Endometrial microvascular endothelial cells (primary cell): ENCODE results near the gene TRIM45. TPM values are rescaled to one million over a fixed set of nuclear protein-coding genes. Genes with fewer than 3 reads are reported as not detected.
"Not testable (repeated sequence)": the region's sequence is repeated elsewhere in the genome, so short reads cannot be mapped to it uniquely, and the experiment has no call there.

Experiments
- in situ Hi-C: cut with HindIII; loops from 2 replicates; pipeline ENCODE4 v1.10.0; 2017; ENCODE audit warnings: low sequenced_read_pairs, low pct_unique_long_range_greater_than_20kb; ENCODE audit errors: inconsistent ontology term
- total RNA-seq: library from RNA; depleted of rRNA; stranded (reverse); fragments of >200 nt; gene quantifications from one replicate; pipeline ENCODE4 v1.2.3, GENCODE V29; 2015; ENCODE audit errors: inconsistent ontology term

The TRIM45 gene
- total RNA-seq, 1 donor from 2014 or later, result 0.93 TPM

DNA sequence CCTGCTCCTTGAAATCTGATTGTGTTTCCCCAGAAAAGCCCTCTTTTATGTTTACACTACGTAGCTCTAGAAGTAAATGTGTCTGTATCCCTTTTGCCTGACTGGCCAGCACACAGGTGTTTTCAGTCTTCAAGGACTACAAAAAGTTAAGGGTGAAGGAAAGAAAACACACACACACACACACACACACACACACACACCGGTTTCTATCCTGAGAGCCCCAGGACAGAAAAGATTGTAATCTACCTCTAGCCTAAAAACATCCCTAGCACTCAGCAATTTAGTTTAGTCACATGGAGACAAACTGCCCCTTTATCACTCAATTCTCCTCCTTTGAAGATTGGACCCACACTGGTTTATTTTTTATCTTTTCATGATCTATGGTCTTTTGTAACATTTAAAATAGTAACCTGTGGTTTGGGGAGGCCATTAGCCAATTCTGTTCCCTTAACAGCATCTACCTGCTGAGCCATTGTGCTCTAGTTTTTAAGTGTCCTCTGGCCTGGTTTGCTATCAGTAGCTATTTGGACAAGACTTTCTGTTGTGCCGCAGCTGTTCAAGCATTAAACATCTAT, 15.8 kb upstream of the TRIM45 start:
- in situ Hi-C loops, result no loop called here

DNA sequence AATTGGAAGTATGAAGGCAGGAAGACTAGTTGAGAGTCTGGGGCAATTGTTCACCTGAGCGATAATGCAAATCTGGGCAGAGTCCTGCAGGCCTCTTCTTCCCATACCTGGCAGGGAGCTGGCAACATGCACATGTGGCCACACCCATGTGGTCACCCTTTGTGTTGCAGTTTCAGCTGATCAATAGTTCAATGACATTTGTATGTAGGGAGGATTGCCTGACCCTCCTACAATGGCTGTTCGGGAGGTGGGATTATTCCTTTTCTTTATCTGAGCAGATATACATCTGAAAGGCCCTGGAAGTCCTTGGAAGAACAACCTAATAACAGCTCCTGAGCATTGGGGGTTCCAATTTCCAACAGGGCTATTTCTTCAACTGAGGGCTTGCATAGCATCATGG, 15.2 kb upstream of the TRIM45 start:
- in situ Hi-C loops, result no loop called here

DNA sequence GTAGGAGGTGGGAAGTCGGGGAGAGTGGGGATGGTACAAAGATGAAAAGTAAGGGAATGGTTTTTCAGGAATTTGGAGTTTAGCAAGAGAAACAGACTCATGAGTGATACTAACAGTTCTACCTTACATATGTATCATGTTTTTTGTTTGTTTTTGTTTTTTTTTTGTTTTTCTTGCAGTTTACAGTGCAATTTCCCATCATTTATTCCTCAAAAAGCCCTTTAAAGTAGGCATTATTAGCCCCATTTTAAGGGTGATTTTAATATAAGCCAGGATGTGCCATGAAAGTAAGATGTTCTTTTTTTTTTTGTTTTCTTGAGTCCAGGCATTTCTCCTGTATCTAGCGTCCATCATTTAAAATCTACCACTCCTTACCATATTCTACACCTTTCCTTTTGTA, 13.8 kb upstream of the TRIM45 start:
- in situ Hi-C loops, result no loop called here

DNA sequence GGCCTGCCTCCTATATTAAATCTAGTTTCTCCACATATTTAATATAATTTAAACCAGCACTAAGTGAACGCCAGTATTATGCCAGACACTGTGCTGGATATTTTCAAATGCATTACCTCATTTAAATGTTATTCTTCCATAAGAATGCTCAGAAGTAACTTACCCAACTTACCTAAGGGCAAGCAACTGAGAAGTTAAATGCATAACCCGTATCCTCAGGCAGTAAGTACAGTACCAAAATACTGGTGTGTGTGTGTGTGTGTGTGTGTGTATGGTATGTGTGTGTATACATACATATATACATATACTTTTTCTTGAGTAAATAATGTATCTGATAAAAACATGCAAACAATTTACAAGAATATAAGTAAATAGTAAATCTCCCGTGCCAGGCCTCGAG, 9.0 kb upstream of the TRIM45 start:
- in situ Hi-C loops, result no loop called here

DNA sequence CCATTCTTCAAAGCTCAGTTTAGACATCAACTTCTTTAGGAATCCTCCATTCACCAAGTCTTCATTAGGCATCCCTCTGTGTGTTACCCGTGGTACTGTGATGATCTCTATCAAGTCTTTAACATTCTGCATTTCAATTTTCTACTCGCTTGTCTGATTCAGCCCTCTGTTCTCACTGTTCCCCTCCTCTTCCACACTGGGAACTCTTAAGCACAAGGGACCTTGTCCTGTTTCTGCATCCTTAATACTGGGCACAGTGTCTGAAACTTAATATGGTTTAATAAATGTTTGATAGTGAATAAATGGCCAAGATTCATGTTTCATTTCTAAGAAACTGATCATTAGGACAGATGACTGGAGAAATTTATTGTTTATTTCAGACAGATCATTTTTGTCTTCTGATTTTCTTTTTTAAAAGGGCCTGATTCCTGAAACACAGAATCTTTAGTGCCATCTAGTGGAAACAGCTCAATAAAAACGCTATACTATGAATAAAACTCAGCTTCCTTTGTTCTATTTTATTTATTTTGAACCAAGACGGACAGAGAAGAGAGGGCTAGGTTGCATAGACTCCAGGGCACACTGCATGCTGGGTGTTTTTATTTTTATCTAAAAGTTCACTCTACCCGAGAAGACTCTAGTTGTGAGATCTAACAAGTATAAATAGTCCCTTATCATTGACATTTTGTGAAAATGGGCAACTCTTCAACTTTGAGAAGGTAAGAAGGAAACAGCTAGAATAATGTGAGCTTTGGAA, 7.0 kb upstream of the TRIM45 start:
- in situ Hi-C loops, result no loop called here

DNA sequence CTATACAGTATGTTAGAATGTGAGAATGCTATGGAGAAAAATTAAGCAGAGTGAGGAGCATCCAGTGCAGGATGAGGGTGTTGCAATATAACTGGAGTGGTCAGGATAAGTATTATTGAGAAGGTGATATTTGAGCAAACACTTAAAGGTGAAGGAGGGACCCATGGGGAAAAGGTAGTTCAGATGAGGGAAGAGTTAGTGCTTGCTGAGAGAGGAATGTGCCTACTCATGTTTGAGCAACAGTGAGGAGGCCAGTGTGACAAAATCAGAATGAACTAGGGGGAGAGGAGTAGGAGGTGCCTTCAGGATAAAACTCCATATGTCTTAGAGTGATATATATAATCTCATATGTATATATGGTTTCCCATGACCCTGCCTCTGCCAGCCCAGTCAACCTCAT, 6.2 kb upstream of the TRIM45 start:
- in situ Hi-C loops, result no loop called here

DNA sequence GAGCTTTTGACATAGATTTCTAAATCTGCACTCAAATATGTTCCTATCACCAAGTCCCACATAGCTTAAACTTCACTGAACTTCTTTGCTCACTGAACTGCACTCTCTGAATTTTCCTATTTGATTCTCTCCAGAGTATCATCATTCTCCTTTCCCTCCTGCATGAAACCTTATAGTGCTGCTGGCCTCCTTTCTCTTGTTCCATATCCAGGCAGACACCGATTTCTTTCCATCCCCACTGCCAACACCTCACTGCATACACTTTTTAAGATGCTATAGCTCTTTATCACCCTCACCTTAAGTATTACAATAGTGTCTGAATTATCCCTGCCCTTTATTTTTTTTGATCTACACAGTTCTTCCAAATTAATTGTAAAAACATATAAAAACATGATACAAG, 3.1 kb upstream of the TRIM45 start:
- in situ Hi-C loops, result no loop called here

DNA sequence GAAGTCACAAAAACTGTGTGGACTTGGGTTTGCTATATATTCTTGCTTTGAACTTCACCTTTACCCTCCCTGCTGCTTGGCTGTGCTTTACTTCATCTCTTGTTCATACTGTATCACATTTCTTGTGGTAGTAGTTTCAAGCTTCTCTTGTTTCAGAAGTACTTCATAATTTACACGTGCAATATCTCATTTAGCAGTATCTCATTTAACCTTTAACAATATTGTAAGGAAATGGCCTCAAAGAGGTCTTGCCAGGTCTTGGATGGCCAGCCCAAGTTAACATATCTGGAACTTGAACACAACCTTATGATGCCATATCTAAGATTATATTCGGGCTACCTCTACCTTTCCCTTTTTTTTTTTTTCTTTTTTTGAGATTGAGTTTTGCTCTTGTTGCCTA, 1.7 kb upstream of the TRIM45 start:
- in situ Hi-C loops, result no loop called here

DNA sequence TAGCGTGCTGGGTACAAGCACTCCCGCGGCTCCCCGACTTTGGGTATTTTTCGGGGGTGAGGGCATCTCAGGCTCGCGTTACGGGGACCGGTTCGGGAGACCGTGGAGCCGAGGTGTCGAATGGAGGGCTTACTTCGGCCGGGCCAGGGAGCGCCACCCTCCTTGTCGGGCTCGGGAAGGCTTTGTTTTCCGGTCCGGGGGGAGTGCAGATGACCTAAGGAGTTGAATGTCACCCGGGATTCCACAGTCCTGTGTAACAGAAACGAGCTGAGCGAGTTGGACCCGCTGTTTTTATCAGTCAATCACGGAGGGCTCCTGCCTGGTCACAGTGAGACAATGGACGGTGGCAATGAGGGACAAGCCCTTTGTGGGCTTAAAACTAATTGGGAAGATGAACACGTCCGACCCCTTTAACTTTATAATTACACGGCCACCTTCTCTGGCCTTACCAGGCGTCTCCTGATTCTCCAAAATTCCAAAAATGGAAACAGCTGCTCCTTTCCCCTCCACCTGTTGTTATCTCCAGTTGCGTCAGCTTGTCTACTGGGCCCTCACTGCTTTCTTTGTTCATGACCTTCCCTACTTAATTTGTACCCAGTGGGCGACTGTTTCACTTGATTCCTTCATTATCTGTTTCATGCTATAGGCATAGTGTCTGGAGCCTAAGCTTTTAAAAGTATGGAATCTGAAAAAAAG, 929 bp upstream of the TRIM45 start:
- in situ Hi-C loops, result no loop called here

DNA sequence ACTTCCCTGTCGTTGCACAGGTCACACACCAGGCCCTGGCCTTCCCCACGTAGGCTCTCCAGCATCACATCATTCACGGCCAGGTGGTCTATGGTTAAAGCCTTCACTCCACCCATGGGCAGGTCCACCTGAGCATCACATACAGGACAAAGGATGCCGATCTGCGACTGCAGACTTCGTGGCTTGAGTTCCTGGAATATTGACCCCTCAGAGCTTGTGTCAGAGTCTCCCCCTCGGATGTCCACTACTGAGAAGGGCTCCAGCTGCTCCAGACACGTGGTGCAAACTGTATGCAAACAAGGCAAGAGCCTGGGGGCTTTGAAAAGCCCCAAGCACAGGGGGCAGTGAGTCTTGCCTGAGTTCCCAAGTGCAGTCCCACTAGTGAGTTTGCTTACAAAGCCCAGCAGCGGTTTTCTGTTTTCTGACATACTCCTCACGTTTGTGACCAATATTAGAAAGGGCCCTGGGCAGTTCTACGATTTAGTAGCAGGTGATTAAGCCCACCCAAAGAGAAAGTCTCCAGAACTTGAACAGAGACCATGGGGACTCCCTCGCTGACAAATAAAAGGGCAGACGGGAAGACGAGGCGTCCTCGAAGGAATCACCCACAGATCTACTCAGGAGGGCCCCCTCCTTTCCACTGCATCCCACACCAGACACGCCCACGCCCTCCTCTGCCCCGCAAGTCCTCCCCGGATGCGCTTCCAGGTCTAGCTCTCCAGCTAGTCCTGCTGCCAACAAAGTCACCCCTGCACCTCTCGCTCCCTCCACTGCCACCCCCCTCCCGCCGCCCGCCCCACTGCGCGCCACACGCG, 568 bp downstream of the TRIM45 start:
- in situ Hi-C loops, result no loop called here

DNA sequence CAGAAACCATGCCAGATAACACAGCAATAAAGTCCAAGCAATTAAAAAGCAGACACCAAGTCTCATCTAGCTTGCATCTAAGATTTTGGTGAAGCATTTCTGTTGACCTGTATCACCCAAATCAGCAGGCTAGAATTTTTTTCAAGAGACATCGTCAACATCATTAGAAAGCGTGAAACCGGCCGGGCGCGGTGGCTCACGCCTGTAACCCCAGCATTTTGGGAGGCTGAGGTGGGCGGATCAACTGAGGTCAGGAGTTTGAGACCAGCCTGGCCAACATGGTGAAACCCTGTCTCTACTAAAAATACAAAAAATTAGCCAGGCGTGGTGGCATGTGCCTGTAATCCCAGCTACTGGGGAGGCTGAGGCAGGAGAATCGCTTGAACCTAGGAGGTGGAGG, 2.4 kb downstream of the TRIM45 start:
- in situ Hi-C loops, result not testable (repeated sequence)

DNA sequence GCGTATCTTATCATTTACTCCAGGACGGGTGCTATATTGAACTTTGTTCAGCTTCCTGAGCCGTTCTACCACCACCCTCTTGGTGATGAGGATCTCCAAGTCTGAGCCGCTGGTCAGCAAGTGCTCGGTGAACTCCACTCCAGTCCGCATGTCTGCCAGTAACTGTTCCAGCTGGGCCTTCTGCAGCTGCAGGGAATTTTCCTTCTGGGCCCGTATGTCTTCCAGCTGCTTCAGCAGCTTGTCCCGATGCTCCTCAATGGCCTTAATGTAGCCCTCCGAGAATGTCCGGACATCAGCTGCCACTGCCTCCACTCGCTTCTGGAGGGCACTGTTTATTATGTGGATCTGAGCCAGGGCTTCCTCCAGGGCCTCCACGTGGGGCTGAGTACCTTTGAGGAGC, 3.4 kb downstream of the TRIM45 start:
- in situ Hi-C loops, result no loop called here

DNA sequence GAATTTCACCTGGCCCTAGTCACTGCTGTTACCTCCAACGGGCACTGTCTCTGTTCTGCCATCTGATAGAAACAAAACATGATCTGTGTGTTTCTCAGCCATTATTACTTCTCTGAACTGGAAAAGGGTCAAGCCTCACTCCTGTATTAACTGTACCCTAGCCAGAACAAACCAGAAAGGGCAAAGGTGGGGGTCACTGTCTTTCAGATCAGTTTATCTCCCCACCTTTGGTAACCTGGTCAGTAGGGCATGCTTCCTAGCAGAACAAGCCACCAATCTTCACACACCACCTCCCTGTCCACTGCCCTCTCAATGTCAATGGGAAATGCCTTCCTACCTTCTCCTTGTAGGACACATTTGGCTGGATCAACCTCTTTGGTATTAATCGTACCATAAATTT, 3.9 kb downstream of the TRIM45 start:
- in situ Hi-C loops, result no loop called here

DNA sequence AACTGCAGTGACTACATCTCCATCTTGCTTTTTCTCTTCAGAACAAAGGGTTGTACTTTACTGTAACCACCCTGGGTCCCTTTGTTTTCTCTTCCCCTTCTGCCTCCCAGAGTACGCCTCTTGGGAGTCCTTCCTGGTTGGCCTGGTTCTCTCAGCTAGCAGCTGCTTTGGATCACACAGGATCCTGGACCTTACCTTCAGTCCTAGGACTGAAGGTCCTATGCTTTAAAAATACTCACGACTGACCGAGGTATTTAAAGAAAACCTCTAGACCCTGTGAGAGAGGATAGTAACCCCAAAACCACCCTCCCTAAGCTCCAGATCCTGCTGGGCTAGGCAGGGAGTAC, 4.8 kb downstream of the TRIM45 start:
- in situ Hi-C loops, result no loop called here

DNA sequence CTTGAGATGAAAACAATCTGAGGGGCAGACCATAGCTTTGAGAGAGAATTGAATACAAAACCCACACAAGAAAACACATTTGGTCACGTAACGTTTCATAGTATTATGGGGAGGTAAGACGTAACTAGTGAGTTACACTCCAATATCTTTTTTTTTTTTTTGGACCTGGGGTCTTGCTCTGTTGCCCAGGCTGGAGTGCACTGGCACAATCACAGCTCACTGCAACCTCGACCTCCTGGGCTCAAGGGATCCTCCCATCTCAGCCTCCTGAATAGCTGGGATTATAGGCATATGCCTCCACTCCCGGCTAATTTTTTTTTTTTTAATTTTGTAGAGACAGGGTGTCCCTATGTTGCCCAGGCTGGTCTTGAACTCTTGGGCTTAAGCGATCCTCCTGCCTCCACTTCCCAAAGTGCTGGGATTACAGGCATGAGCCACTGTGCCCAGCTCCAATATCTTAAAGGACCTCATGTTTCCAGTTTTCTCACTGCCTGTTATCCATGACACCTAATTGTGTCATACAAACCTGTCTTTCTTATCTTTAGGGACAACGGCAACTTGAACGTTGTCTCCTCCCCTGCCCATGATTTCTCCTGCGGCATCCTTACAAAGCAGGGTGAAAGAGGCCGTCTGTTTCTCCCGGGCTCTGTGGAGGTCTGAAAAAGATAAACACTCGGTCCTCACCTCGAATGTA, 5.3 kb downstream of the TRIM45 start:
- in situ Hi-C loops, result no loop called here

DNA sequence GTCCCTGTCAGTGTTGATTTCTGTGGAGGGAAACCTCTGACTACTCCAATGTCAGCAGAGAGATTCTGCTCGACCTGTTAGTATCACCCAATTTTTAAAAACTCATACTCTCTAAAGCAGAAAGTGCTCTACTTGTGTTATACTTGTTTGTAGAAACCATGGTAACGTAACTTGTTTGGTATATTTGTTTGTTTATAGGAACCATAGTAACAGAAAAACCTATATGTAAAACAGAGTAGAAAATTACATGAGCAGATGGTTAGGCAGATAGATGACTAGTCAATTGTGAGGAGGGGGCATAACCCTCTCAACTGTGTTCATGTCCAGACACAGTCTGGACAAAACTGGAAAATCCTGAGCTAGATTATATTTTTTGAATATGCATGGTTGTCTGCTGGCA, 6.7 kb downstream of the TRIM45 start:
- in situ Hi-C loops, result no loop called here

DNA sequence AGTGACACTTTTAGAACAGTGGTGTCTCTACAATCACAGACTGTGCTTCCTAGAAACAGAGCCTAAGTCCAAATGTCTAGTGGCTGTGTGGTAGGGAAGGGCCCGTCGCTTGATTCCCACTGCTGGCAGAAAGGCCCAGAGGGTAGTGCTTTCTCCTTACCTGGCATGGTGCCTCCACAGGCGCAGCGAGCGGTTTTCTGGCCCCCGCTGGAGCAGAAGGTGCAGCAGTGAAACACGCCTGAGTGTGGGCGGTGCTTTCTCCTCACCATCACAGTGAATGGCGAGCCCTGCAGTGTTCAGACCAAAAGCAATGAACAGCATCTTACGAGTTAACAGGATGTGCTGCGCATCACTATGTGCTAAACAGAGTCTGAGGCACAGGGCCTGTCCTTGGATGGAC, 8.3 kb downstream of the TRIM45 start:
- in situ Hi-C loops, result no loop called here

DNA sequence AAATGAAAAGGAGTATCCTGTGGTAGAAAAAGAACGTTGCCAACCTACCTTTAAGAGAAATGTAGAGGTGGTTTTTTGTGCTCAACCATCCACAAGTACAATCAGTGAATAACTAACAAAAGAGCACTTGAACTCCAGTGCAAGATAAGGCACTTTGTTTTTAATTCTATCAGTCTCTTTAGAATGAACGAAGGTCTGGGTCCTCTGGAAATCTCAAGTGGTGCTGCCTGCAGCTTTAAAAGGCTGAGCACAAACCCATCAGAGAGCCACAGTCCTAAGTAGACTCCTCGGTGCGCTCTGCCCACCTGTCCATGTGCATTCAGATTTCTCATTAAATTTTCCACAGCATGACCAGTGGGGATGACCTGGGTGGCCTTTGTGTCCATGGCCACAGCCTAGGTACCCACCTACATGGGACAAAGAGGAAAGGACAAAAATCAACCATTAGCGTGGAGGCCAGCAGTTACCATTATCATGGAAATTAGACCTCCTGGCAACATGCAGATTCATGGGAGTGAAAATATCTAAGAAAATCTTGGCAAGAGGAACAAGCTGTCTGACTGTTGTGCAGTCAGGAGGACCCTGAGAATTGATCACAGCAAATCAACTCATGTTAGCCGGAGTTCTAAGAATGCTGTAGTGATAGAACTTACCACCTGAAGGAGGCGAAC, 9.4 kb downstream of the TRIM45 start:
- in situ Hi-C loops, result no loop called here

DNA sequence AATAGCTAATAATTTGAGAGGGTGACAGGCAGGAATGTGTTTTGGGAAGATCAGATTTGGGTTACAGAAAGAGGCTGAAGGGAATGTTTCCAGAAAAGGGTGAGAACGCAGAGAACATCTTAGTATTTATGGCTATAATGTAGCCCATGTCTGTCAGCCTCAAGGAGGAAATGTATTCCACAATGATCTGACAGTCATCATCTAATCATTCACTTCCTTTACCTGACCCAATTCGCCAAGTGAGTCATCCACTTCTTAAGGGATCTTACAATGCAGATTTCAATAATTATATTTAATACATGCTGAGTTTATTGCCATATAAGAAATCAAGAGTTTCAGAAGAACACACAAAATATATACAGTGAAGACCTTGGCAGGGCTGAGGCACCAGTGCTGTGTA, 10.8 kb downstream of the TRIM45 start:
- in situ Hi-C loops, result no loop called here
